GM19397 (cell line): ENCODE results near the gene PLA2G5.

ENCODE experiments used
- ATAC-seq: cut with Tn5 transposase; IDR thresholded peaks from one replicate; pipeline ENCODE4 v1.9.1; 2021; ENCODE audit warnings: mild to moderate bottlenecking, moderate library complexity; ENCODE audit not compliant: unreplicated experiment

PLA2G5 gene

GRCh38 chr1:20089328-20090077, 19.5 kb downstream of the PLA2G5 start:
- no peak for ATAC-seq

DNA sequence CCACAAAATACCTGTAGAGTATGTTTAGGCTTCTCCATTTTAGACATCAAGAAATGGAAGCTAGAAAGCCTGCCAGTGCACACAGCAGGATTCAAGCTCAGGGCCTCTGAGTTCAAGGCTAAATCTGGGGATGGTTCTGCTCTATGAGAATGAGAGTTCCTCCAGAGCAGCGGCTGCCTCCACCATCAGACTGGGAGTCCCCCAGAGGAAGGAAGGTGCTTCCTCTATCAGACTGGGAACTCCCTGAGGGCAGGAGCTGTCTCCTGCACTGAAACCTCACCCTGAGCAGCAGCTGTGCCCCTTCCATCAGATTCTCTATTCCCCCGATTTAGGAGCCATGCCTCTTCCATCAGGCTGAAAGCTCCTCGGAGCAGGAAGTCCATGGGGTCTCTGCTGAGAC, 20.1 kb downstream of the PLA2G5 start:
- no peak for ATAC-seq

- no peak for ATAC-seq
Observed at GRCh38 chr1:20090641-20091040, 20.6 kb downstream of the PLA2G5 start.

DNA sequence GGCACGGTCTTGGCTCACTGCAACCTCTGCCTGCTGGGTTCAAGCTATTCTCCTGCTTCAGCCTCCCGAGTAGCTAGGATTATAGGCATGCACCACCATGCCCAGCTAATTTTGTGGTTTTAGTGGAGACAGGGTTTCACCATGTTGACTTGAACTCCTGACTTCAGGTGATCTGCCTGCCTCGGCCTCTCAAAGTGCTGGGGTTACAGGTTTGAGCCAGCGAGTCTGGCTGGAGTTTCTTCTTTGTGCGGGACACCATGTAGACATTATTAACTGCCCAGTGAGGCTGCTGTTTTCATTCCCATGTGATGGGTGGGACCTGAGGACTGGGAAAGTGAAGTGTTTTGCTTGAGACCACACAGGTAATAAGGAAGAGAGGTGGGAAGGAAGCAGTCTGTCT, 23.3 kb downstream of the PLA2G5 start:
- no peak for ATAC-seq

GRCh38 chr1:20093940-20094391, 24.0 kb downstream of the PLA2G5 start:
- no peak for ATAC-seq

DNA sequence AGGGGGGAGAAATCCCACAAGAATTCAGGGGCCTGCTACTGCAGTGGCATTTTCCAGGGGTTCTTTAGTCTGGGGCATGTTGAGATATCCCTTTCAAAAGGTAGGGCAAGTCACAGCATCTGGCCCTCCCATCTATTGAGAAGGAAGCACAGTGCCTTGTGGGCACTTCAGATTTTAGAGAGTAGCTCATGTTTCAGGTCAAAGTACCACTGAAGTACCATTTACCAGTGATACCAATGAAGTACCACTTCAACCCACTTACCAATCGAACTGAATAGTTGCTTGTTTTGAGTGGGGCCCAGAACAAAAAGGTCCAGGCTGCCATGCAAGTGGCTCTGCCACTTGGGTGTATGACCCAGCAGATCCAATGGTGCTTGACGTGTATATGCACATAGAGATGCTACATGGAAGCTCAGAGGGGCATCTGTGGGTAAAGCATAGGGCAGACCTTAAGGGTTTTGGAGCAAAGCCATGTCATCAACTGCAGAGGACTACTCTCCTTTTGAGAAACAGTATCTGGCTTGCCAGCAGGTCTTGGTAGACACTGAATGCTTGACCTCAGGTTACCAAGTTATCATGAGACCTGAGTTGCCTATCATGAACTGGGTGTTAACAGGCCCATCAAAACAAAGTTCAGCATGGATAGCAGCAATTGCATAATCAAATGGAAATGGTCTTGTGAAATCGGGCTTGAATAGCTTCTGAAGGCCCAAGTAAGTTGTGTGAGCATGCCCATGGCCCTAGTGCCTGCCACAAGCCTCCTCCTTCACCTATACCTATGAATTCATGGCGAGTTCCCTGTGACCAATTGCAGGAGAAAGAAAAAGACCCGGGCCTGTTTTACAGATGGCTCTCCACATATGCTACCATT, 25.8 kb downstream of the PLA2G5 start:
- no peak for ATAC-seq

- ATAC-seq = no peak
Observed at GRCh38 chr1:20096840-20097447, 26.9 kb downstream of the PLA2G5 start.

DNA sequence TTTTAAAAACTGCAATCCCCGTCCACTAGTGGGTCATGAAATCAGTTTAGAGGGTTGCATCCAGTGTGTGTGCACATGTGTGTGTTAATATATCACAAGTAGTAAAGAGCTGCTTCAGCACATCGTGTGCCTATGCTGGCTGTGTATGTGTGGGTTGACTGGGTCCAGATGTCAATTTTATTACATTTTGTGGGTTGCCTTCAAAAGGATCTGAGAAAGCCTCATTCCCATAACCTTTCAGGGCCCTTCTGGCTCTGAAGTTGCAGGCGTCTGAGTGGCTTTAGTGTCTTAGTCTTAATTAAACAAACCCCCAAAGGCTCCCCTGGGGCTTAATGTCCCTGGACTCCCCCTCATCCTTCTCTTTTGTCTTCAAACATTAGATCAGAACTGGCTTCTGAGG, 29.5 kb downstream of the PLA2G5 start:
- ATAC-seq = no peak

DNA sequence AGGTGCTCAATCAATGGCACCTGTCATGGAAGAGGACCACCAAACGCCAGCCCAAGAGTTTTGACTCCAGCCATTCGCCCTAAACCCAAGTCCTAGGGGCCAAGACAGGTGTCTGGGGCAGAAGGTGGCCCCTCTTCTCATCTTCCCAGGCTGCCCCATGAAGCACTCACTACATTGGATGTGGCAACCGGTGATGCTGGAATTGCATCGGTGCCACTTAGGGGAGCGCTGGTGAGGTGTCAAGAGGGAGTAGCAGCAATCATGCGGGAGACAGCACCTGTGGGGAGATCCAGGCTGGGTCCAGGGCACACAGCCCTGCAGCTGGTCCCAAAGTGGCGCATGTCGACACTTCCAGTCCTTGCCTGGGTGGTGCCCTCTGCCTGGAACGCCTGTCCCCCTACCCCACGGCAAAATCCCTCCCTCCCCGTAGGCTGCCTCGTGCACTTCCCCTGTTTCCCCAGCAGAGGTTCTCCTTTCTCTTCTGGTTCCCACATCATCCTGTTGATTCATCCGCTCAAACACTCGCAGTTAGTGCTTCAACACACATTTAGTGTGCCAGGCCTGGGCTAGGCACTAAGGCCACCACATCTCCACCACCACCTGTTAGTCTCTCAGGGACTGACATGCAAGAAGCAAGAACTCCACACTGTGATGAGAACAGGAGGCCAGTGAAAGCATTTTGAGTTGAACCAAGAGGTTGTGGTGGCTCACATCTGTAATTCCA, 30.8 kb downstream of the PLA2G5 start:
- ATAC-seq = no peak

DNA sequence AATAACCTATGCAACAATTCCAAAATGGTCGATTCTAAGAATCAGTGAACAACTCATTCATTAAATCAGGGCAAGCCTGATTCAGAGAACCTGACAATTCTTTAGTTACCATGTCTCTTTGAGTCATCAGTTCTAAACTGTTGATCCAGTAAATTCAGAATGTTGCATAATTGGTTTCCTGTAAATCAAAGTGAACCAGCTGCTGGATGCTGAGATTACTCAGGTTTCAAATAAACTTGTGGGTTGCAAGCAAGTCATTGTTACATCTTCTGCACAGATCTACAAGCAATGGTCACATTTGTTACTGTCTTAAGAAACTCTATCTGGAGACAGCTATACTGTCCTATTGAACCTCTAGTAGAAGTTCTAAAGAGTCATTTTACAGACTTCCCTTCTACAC, 32.9 kb downstream of the PLA2G5 start:
- no peak for ATAC-seq

DNA sequence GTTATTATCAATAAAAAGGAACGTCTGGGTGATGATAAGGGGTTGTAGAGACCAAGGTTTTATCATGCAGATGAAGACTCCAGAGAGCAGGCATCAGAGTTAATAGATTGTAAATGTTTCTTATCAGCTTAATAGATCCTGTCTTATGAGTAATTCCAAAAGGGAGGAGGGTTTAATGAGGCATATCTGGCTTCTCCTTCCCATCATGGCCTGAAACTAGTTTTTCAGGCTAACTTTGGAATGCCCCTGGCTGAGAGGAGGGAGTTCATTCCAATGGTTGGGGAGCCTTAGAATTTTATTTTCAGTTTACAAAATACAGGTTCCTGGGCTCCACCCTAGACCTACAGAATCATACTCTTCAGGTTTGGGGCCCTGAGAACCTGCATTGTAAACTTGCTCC, 35.9 kb downstream of the PLA2G5 start:
- no peak for ATAC-seq

DNA sequence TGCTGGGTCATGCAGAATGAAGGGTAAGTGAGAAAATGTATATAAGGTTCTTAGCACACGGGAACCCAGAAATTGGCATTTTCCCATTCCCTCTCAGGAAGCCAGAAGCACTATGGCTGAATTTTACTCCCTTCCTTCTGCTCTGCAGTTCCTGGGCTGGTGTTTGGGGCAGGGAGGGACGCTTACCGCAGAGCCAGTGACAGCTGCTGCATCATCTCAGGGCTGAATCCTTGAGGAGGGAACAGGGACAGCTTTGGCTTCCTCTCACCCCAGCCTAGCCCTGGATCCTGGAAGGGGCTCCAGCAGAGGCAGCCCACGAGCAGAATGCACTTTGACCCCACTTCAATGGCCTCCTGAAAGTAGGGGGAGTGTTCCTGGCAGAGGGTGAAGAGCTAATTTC, 37.4 kb downstream of the PLA2G5 start:
- ATAC-seq = no peak

GRCh38 chr1:20107796-20108195, 37.8 kb downstream of the PLA2G5 start:
- no peak for ATAC-seq

DNA sequence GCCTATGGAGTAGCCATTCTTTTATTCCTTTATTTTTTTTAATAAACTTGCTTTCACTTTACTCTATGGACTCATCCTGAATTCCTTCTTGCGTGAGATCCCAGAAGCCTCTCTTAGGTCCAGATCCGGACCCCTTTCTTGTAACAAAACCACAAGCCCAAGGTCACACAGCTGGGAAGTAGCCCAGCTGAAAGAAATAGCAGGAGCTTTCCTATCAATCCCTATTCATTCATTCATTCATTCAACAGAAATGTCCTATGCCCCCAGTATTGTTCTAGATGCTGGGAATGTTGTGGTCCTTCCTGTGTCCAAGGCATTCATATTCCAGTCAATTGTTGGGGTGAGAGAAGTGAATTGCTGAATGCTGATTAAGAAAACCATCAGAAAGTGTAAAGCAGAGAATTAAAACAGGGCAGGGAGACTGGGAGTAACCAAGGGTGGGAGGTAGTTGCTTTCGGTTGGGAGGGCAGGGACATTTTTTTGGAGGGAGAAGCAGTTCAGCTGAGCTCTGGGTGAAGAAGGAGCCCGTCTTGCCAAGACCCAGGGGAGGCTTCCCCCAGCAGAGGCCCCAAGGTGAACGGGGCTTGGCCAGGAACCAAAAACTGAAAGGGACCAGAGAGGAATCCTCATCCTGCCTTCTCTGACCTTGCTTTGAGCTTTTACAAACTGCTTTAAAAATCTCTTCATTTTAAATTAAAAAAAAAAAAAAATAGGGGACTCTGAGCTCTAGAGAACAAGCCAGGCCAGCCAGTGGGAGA, 38.6 kb downstream of the PLA2G5 start:
- no peak for ATAC-seq

GRCh38 chr1:20109223-20109856, 39.3 kb downstream of the PLA2G5 start:
- no peak for ATAC-seq

DNA sequence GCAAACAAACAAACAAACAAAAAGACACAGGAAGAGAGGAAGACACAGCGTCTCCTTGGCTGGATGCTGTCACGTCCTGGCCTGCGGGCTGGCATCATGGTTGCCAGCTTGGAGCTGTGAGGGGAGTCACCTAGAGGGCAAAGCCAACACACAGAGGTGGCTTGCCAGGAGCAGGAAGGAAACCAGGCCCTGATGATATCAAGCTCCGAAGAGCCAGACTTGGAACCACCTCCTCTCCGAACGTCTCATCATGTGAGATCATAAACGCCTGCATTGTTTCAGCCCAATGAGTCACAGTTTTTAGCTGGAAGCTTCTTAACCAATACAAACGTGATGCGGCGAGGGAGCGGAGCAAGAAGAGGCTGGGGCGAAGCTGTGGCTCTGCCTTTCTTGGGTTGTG, 40.7 kb downstream of the PLA2G5 start:
- no peak for ATAC-seq

GRCh38 chr1:20111452-20111851, 41.5 kb downstream of the PLA2G5 start:
- ATAC-seq = no peak

DNA sequence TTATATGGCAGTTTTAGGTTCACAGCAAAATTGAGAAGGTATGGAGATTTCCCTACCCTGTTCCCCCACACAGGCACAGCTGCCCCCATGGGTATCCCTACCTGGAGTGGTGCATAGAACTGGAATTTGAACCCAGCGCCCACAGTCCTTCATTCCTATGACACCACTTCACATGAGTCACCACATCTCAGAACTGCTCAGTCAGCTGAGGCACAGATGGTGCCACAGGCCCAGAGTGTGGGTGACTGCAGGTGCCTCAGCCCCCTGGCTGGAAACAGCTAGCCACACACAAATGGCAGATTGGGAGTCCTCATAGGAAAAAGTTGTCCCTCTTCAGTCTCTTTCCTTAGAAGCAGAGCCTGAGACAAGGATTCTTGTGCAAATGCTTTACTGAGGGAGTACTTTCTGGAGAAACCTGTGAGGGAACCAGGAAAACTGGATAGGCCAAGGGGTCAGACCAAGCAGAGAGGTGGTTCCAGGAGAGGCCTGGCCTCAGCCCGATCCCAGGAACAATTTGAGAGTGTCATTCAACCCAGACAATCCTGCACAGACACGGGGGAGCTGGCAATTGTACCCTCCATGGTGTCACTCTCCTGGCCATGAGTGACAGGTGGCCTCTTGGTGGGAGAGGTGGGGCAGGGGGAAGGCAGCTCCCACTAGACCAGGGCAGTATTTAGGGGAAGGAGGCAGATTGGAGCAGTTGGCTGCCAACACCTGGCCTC, 42.4 kb downstream of the PLA2G5 start:
- ATAC-seq = no peak

DNA sequence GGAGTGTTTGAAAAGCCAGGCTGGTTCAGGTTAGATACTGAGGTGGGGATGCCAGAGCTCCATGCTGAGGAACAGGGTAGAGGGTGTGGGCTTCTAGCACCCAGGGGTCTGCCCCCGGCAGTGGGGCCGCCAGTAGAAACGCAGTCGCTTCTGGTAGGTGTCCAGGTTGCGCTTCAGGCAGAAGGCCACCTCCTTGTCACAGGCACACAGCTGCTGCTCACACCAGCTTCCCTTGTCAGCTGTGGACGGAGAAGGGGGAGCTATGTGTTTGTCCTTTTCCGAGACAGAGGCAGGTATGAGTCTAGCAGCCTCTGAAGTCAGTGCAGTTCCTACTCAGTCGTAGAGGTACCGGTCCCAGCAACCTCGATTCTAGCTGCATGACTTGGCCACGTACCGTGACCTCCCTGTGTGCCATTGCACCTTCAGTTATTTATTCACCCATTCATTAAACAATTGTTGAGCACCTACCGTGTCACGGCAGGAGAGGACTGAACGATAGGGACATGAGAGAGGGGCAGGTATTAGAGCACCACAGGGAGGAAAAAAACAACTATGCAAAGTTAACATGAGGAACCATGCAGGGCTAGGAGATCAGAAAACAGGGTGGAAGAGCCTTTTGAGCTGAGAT, 44.1 kb downstream of the PLA2G5 start:
- no peak for ATAC-seq
